ENCODE measurements around the gene NR0B2. TPM values are rescaled to one million over a fixed set of nuclear protein-coding genes. Genes with fewer than 3 reads are reported as not detected.
A peak's percentile ranks its signal among the peaks of the same experiment; 100 is the strongest.

The NR0B2 gene
- total and polyA plus RNA-seq, 2 of the 13 experiments (the other 11 are each of a cell fraction or from before 2014, with no cell fraction given) = 72.5 to 133 TPM

DNA sequence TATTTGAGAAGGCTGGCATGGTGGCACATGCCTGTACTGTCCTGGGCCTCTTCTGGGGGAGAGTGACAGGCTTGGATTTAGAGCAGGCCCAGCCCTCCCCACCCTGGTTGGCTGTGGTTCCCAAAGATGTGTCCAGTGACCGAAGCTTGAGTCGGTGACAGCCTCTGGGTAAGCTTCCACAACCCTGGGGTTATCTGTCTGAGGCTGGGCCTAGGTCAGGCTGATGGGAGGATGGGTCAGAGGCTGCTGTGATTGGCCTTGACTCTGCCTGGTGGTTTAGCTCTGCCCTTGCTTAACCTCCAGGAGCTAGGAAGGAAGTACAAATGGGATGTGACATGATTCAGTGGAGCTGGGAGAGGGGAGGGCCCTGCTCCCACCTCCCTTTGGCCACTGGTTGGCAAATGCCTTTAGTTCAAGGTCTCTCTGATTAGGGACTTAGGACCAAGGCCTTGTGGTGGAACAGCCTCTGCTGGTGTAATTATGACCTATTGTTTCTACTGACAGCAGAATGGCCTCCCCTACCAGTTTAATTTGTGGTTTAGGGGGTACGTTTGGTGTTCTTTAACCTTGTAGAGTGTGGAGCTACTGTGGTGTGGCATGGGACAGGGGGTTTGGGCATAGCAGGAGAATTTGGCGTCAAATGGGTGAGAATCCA is 24.4 kb upstream of the NR0B2 start (continued):
- no peak for TF ChIP-seq ZNF776 (CRISPR knock-in tag; IDR thresholded peaks at IDR 0.05)
- TF ChIP-seq, protein P1, sequence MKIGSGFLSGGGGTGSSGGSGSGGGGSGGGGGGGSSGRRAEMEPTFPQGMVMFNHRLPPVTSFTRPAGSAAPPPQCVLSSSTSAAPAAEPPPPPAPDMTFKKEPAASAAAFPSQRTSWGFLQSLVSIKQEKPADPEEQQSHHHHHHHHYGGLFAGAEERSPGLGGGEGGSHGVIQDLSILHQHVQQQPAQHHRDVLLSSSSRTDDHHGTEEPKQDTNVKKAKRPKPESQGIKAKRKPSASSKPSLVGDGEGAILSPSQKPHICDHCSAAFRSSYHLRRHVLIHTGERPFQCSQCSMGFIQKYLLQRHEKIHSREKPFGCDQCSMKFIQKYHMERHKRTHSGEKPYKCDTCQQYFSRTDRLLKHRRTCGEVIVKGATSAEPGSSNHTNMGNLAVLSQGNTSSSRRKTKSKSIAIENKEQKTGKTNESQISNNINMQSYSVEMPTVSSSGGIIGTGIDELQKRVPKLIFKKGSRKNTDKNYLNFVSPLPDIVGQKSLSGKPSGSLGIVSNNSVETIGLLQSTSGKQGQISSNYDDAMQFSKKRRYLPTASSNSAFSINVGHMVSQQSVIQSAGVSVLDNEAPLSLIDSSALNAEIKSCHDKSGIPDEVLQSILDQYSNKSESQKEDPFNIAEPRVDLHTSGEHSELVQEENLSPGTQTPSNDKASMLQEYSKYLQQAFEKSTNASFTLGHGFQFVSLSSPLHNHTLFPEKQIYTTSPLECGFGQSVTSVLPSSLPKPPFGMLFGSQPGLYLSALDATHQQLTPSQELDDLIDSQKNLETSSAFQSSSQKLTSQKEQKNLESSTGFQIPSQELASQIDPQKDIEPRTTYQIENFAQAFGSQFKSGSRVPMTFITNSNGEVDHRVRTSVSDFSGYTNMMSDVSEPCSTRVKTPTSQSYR (CRISPR knock-in tag; IDR thresholded peaks at IDR 0.05; ENCODE audit: borderline replicate concordance) = peak; percentile 78
- TF ChIP-seq, protein P2, sequence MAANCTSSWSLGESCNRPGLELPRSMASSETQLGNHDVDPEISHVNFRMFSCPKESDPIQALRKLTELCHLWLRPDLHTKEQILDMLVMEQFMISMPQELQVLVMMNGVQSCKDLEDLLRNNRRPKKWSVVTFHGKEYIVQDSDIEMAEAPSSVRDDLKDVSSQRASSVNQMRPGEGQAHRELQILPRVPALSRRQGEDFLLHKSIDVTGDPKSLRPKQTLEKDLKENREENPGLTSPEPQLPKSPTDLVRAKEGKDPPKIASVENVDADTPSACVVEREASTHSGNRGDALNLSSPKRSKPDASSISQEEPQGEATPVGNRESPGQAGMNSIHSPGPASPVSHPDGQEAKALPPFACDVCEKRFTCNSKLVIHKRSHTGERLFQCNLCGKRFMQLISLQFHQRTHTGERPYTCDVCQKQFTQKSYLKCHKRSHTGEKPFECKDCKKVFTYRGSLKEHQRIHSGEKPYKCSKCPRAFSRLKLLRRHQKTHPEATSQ (CRISPR knock-in tag; IDR thresholded peaks at IDR 0.05; ENCODE audit: borderline replicate concordance) = peak; percentile 94; the same call in 1 of the 2 replicates
- TF ChIP-seq, protein P3, sequence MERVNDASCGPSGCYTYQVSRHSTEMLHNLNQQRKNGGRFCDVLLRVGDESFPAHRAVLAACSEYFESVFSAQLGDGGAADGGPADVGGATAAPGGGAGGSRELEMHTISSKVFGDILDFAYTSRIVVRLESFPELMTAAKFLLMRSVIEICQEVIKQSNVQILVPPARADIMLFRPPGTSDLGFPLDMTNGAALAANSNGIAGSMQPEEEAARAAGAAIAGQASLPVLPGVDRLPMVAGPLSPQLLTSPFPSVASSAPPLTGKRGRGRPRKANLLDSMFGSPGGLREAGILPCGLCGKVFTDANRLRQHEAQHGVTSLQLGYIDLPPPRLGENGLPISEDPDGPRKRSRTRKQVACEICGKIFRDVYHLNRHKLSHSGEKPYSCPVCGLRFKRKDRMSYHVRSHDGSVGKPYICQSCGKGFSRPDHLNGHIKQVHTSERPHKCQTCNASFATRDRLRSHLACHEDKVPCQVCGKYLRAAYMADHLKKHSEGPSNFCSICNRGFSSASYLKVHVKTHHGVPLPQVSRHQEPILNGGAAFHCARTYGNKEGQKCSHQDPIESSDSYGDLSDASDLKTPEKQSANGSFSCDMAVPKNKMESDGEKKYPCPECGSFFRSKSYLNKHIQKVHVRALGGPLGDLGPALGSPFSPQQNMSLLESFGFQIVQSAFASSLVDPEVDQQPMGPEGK (CRISPR knock-in tag; IDR thresholded peaks at IDR 0.05) = peak; percentile 99
- TF ChIP-seq, protein P4, sequence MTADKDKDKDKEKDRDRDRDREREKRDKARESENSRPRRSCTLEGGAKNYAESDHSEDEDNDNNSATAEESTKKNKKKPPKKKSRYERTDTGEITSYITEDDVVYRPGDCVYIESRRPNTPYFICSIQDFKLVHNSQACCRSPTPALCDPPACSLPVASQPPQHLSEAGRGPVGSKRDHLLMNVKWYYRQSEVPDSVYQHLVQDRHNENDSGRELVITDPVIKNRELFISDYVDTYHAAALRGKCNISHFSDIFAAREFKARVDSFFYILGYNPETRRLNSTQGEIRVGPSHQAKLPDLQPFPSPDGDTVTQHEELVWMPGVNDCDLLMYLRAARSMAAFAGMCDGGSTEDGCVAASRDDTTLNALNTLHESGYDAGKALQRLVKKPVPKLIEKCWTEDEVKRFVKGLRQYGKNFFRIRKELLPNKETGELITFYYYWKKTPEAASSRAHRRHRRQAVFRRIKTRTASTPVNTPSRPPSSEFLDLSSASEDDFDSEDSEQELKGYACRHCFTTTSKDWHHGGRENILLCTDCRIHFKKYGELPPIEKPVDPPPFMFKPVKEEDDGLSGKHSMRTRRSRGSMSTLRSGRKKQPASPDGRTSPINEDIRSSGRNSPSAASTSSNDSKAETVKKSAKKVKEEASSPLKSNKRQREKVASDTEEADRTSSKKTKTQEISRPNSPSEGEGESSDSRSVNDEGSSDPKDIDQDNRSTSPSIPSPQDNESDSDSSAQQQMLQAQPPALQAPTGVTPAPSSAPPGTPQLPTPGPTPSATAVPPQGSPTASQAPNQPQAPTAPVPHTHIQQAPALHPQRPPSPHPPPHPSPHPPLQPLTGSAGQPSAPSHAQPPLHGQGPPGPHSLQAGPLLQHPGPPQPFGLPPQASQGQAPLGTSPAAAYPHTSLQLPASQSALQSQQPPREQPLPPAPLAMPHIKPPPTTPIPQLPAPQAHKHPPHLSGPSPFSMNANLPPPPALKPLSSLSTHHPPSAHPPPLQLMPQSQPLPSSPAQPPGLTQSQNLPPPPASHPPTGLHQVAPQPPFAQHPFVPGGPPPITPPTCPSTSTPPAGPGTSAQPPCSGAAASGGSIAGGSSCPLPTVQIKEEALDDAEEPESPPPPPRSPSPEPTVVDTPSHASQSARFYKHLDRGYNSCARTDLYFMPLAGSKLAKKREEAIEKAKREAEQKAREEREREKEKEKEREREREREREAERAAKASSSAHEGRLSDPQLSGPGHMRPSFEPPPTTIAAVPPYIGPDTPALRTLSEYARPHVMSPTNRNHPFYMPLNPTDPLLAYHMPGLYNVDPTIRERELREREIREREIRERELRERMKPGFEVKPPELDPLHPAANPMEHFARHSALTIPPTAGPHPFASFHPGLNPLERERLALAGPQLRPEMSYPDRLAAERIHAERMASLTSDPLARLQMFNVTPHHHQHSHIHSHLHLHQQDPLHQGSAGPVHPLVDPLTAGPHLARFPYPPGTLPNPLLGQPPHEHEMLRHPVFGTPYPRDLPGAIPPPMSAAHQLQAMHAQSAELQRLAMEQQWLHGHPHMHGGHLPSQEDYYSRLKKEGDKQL (CRISPR knock-in tag; IDR thresholded peaks at IDR 0.05; ENCODE audit: low read depth) = peak; percentile 59; the same call in 1 of the 2 replicates
- peak; percentile 71; the same call in 1 of the 2 replicates for TF ChIP-seq ZSCAN31 (CRISPR knock-in tag; IDR thresholded peaks at IDR 0.05; ENCODE audit: low read depth)
- TF ChIP-seq PHF5A (CRISPR knock-in tag; IDR thresholded peaks at IDR 0.05; ENCODE audit: low read depth, unreplicated experiment) = peak; percentile 64
- no peak for TF ChIP-seq NFRKB (IDR thresholded peaks at IDR 0.05)
- TF ChIP-seq ZFP1 (CRISPR knock-in tag; IDR thresholded peaks at IDR 0.05) = no peak
- peak; percentile 84; the same call in 1 of the 2 replicates for TF ChIP-seq CREM (IDR thresholded peaks at IDR 0.05)
- no peak for TF ChIP-seq CREM (CRISPR knock-in tag; IDR thresholded peaks at IDR 0.05)
- TF ChIP-seq, protein P5, sequence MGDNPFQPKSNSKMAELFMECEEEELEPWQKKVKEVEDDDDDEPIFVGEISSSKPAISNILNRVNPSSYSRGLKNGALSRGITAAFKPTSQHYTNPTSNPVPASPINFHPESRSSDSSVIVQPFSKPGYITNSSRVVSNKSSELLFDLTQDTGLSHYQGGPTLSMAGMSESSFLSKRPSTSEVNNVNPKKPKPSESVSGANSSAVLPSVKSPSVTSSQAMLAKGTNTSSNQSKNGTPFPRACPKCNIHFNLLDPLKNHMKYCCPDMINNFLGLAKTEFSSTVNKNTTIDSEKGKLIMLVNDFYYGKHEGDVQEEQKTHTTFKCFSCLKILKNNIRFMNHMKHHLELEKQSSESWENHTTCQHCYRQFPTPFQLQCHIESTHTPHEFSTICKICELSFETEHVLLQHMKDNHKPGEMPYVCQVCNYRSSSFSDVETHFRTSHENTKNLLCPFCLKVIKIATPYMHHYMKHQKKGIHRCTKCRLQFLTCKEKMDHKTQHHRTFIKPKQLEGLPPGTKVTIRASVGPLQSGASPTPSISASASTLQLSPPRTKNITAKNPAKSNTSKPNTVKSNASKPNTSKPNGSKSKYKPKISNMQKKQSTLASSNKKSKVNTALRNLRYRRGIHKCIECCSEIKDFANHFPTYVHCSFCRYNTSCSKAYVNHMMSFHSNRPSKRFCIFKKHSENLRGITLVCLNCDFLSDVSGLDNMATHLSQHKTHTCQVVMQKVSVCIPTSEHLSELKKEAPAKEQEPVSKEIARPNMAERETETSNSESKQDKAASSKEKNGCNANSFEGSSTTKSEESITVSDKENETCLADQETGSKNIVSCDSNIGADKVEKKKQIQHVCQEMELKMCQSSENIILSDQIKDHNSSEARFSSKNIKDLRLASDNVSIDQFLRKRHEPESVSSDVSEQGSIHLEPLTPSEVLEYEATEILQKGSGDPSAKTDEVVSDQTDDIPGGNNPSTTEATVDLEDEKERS (CRISPR knock-in tag; IDR thresholded peaks at IDR 0.05) = peak; percentile 62; the same call in 1 of the 2 replicates
- TF ChIP-seq, protein P6, sequence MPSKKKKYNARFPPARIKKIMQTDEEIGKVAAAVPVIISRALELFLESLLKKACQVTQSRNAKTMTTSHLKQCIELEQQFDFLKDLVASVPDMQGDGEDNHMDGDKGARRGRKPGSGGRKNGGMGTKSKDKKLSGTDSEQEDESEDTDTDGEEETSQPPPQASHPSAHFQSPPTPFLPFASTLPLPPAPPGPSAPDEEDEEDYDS (CRISPR knock-in tag; IDR thresholded peaks at IDR 0.05) = peak; percentile 57

Data from HepG2 (cell line).